Vagina (tissue), 2 donors: ENCODE results near the gene TGFBR2. TPM values are rescaled to one million over a fixed set of nuclear protein-coding genes. Genes with fewer than 3 reads are reported as not detected.
A peak's percentile ranks its signal among the peaks of the same experiment; 100 is the strongest.

Experiments used
- DNase-seq, 2 donors: peaks; one replicate each; pipeline ENCODE4 v3.0.0-alpha.2; 2017; ENCODE audit errors: extremely low spot score in 2 of 2
- H3K27ac ChIP-seq: fragments of 200-600 bp; sonication (generic); one replicate; pipeline ENCODE4 v1.5.1; 2019
- H3K27me3 ChIP-seq: fragments of 200-600 bp; sonication (generic); one replicate; pipeline ENCODE4 v1.5.1; 2019
- H3K36me3 ChIP-seq, 2 donors: fragments of 200-600 bp; sonication (generic); one replicate each; pipeline ENCODE4 v1.5.1; 2017 to 2019
- H3K4me1 ChIP-seq: fragments of 200-600 bp; sonication (generic); one replicate; pipeline ENCODE4 v1.5.1; 2019
- H3K4me3 ChIP-seq, 2 donors: fragments of 200-600 bp; sonication (generic); 1 replicate in 1 of 2; 2 replicates in 1 of 2; pipeline ENCODE4 v1.5.1; 2016 to 2019
- H3K9me3 ChIP-seq: fragments of 200-600 bp; sonication (generic); one replicate; pipeline ENCODE4 v1.5.1; 2019
- CTCF ChIP-seq, 3 experiments: fragments of 450-650 bp in 2 of 3; fragments of 200-600 bp in 1 of 3; sonication (generic) in 1 of 3; IDR thresholded peaks; one replicate each; pipeline ENCODE4 v1.5.1; 2017 to 2019; ENCODE audit warnings: antibody characterized with exemption in 3 of 3, mild to moderate bottlenecking in 2 of 3, moderate library complexity in 2 of 3
- POLR2A ChIP-seq, 2 donors: fragments of 450-650 bp; IDR thresholded peaks; one replicate each; pipeline ENCODE4 v1.6.1; 2017; ENCODE audit warnings: antibody characterized with exemption in 2 of 2, mild to moderate bottlenecking in 2 of 2, moderate library complexity in 2 of 2
- POLR2AphosphoS5 ChIP-seq, 2 donors: sonication (generic); formaldehyde crosslinking; IDR thresholded peaks; one replicate each; pipeline ENCODE4 v1.9.0; 2017; ENCODE audit warnings: antibody characterized with exemption in 2 of 2, mild to moderate bottlenecking in 2 of 2, low read depth in 1 of 2; ENCODE audit not compliant: insufficient read depth in 1 of 2
- intact Hi-C: fragments of 100-400 bp; cut with DNase I; formaldehyde crosslinking; loops from one replicate; pipeline ENCODE4 v1.15.1; 2023
- total RNA-seq: library from RNA; depleted of rRNA; stranded (reverse); fragments of >200 nt; gene quantifications from one replicate; pipeline ENCODE4 v1.2.3, GENCODE V29; 2016

Gene TGFBR2
- total RNA-seq, 1 donor from 2014 or later: 176 TPM

GRCh38 chr3:30587904-30588303 lies 18.5 kb upstream of the TGFBR2 start:
- Histone ChIP-seq H3K9me3 (no peaks in the 10 kb centered on the region), H3K4me3 (no peak overlapping the region), H3K4me1 (no peaks in the 10 kb centered on the region), H3K27me3 (no peaks in the 10 kb centered on the region), H3K36me3 (no peaks in the 10 kb centered on the region), H3K27ac (no peak overlapping the region)
- DNase-seq: no peak
- intact Hi-C loops: no loop called here
- TF ChIP-seq POLR2AphosphoS5 (IDR thresholded peaks at IDR 0.05; ENCODE audit: insufficient read depth in 1 of 2, low read depth in 1 of 2) (no peak), POLR2A (IDR thresholded peaks at IDR 0.05) (no peak), CTCF (IDR thresholded peaks at IDR 0.05) (no peak)

GRCh38 chr3:30596152-30596551 lies 10.2 kb upstream of the TGFBR2 start:
- Histone ChIP-seq H3K36me3 (no peaks in the 10 kb centered on the region), H3K4me3 (no peak overlapping the region), H3K9me3 (no peaks in the 10 kb centered on the region), H3K27me3 (no peaks in the 10 kb centered on the region), H3K4me1 (peaks cover 14% of the 10 kb centered on the region), H3K27ac (no peak overlapping the region)
- DNase-seq: no peak
- TF ChIP-seq POLR2A (IDR thresholded peaks at IDR 0.05): no peak
- no peak for TF ChIP-seq POLR2AphosphoS5 (IDR thresholded peaks at IDR 0.05; ENCODE audit: insufficient read depth in 1 of 2, low read depth in 1 of 2)
- no peak for TF ChIP-seq CTCF (IDR thresholded peaks at IDR 0.05)
- intact Hi-C loops: no loop called here

DNA sequence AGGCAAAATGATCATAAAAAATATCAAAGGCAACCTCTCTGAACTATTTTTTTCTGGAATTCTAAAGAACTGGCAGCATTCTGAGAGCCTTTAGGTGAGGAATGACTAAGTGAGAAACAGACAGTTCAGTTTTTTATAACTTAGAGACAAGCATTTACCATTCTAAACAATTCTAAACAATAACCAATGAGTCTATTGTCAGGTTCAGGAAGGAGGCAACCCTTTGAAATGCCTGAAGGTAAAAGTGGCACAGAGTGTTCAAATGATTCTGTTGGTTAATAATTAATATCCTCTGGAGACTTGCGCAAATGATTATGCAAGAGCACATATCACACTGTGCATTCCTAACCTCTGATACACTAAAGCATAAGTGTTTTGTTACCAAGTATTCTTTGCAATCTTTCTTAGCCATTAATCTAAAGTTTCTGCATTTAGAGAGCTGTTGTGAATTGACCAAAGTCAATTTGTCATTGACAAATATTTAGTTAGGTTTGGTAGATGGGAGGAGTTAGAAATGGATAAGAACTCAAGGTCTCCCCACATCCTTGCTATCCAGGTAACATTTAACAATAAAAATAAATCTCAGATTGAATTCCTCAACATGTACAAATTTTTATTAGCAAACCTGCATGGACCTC lies 9.2 kb upstream of the TGFBR2 start:
- TF ChIP-seq POLR2AphosphoS5 (IDR thresholded peaks at IDR 0.05; ENCODE audit: insufficient read depth in 1 of 2, low read depth in 1 of 2) (peak; percentile 15 to 96), POLR2A (IDR thresholded peaks at IDR 0.05) (no peak)

GRCh38 chr3:30597769-30598134 lies 8.6 kb upstream of the TGFBR2 start:
- H3K27me3 ChIP-seq: no peaks in the 10 kb centered on the region
- H3K4me1 ChIP-seq: peaks cover 14% of the 10 kb centered on the region
- intact Hi-C loops: no loop called here
- H3K27ac ChIP-seq: no peak overlapping the region
- H3K4me3 ChIP-seq: no peak overlapping the region
- H3K36me3 ChIP-seq: no peaks in the 10 kb centered on the region
- TF ChIP-seq CTCF (IDR thresholded peaks at IDR 0.05) (no peak), POLR2A (IDR thresholded peaks at IDR 0.05) (no peak), POLR2AphosphoS5 (IDR thresholded peaks at IDR 0.05; ENCODE audit: insufficient read depth in 1 of 2, low read depth in 1 of 2) (no peak)
- DNase-seq: no peak
- no peaks in the 10 kb centered on the region for H3K9me3 ChIP-seq

More for the DNA sequence above, 9.2 kb upstream of the TGFBR2 start:
- Histone ChIP-seq H3K36me3 (no peaks in the 10 kb centered on the region), H3K27ac (no peak overlapping the region), H3K9me3 (no peaks in the 10 kb centered on the region), H3K4me1 (peaks cover 14% of the 10 kb centered on the region), H3K27me3 (no peaks in the 10 kb centered on the region), H3K4me3 (no peak overlapping the region)
- DNase-seq: no peak
- intact Hi-C loops: no loop called here

- Histone ChIP-seq H3K27me3 (no peaks in the 10 kb centered on the region), H3K4me1 (peaks cover 14% of the 10 kb centered on the region), H3K4me3 (no peak overlapping the region), H3K9me3 (no peaks in the 10 kb centered on the region), H3K27ac (no peak overlapping the region), H3K36me3 (no peaks in the 10 kb centered on the region)
- intact Hi-C loops: no loop called here
- DNase-seq: no peak
- TF ChIP-seq POLR2A (IDR thresholded peaks at IDR 0.05) (no peak), CTCF (IDR thresholded peaks at IDR 0.05) (no peak), POLR2AphosphoS5 (IDR thresholded peaks at IDR 0.05; ENCODE audit: insufficient read depth in 1 of 2, low read depth in 1 of 2) (no peak)
These were observed 7.5 kb upstream of the TGFBR2 start for GRCh38 chr3:30598668-30599545.
